NCI-H2029 treated with DMSO at 0.1 percent for 48 hours (cell line): ENCODE measurements around the gene ARID2.

Source experiments
- DNase-seq: peaks from one replicate; lab custom pipeline; 2025; lab: John Stamatoyannopoulos, UW

ARID2 gene

DNA sequence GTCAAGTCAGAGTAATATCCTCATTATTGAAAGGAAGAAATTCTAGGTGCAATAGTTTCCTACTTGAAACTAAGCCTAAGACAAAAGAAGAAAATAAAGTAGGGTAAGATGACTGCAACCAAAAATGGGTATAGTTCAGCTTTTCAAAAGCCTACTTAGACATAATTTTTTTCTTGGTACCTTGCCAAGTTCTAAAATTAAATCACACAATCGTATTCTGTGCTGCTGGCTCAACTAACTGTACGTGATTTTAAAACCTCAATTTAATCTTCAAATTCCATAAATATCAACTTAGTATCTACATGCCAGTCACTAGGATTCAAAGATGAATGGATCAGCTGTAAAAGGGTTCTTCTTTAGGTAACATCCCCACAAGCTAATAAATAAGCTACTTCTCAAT, 204.0 kb downstream of the ARID2 start:
- no peak for DNase-seq

DNA sequence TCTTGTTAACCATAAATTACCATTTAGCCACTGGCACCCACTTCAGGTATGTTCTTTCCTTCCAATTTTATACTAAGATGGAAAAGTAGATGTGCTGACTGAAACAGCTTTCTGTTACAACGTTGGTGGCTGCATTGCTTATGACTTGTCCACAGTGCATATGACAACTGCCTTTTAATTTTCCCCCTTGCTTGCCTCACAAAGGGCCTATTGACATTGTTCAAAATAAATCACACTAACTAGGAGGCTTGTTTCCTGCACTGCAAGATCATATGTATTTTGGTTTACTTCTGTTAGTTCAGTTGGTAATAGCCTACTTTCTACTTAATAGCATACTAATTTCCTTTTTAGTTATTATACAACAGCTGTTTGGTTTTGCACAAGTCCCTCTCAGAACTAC, 205.4 kb downstream of the ARID2 start:
- no peak for DNase-seq

DNA sequence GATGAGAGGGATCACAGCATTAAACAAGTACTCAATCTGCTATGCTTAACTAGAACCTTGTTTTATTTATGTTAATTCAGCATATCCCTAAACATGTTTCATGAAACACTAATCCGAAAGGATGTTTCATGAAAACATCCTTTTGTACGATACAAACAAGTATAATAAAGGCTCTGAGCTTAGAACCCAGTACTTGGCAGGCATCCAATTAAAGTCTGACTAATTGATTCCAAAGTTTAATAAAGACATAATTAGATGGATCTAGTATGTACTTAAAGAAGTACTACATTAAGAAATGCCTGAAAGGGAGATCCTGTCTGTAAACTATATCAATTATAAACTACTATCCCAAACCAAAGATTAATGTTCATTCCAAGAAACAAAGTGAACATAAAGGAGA, 209.1 kb downstream of the ARID2 start:
- no peak for DNase-seq

DNA sequence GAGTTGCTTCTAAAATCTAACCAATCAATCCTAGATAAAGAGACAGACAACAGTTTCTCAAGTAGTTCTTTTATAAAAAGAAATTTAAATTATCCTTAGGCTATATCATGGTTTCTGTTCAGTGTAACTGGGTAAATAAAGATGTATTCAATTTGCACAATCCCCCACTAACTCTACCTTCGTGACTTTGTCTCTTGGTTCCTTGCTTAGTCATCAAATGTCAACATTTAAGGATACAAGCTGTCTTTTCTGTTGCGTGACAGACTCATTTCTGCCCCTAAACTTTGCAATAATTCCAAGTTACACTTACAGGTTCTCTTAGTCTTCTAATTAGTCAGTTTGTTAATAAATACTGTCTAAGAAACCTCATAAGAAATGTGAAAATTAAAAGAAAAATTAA, 210.3 kb downstream of the ARID2 start:
- DNase-seq = no peak

DNA sequence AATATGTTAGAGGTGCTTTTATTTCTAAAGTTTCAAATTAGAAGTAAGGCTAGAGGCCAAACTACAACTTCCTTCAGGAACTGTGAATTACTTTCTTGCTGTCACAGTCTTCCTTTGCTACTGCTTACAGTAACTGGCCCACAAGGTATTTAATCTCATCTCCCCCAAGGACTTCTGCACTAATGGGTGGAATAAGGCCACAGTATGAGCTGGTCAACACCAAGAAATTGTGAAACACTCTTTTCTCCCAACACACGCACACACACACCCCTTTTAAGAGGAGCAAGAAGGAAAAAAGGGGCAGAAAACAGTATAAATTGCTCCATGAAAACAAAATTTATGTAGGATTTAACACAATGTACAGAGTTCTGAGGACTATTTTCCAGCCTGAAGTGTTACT, 215.3 kb downstream of the ARID2 start:
- DNase-seq = no peak

DNA sequence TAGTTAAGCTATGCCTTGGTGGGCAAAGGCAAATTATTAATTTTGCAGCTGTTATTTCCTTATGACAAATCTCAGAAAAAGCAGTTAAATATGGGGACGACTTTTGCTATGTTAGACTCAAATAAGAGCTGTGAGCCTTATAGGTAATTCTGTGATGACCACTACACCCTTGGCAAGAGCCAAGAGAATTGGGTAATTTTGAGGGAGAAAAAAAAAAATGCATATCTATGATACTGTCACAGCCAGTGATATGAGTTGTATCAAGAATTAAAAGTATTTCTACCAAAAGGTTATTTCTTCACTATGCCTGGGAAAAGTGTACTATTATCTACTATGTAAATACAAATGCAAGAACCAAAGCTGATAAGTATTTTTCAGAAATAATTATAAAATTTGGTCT, 216.9 kb downstream of the ARID2 start:
- no peak for DNase-seq

DNA sequence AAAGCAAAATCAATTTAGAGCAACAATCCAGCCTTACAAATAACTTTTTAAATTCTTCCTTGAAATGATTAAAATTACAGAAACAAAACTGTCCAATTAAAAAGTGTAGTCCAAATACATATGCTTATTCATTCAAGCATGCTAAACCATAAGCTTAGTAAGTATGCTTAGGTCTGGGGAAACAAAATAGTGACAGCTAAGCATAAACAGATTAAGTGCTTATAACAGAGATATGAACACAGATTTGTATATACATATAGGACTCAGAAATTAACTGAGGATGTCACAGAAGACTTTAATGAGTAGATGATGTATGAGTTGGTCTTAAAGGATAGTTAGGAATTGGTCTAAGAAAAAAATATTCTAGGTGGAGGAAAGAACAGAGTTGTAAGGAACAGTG, 219.0 kb downstream of the ARID2 start:
- no peak for DNase-seq
